HepG2 (cell line): ENCODE measurements around the gene PDGFRA. TPM values are rescaled to one million over a fixed set of nuclear protein-coding genes. Genes with fewer than 3 reads are reported as not detected.

Experiments used
- ATAC-seq: fragments of 200-7000 bp; cut with Tn5 transposase; 3 replicates; pipeline ENCODE4 v1.9.1; 2020; ENCODE audit warnings: mild to moderate bottlenecking, moderate library complexity
- BruUV-seq: library from RNA; stranded (reverse); fragments of 400-500 nt; replicated peaks from 2 replicates; lab custom pipeline; 2021; lab: Mats Ljungman, UMichigan
- CTCF ChIA-PET: fragments of 300-600 bp; formaldehyde crosslinking; extraction: SDS; loops from one replicate; lab custom pipeline; 2021; ENCODE audit warnings: low total read pairs, inconsistent platforms, low intra/inter-chr PET ratio; lab: Yijun Ruan, JAX
- POLR2A ChIA-PET: fragments of 350-600 bp; sonication (Branson Sonifier 250); formaldehyde crosslinking; loops from one replicate; lab custom pipeline; 2020; ENCODE audit warnings: antibody characterized with exemption, inconsistent platforms; lab: Yijun Ruan, JAX
- DNase-seq: peaks from one replicate; pipeline ENCODE4 v3.0.0-alpha.2; 2015; ENCODE audit warnings: low spot score
- FAIRE-seq: peaks from 3 replicates; lab custom pipeline; 2011; peaks lifted over from hg19 to GRCh38; lab: Jason Lieb, UNC
- H2AFZ ChIP-seq: one replicate; pipeline ENCODE4 v1.6.1; 2011; ENCODE audit warnings: low read length, inconsistent platforms
- H3K27ac ChIP-seq: fragments of 300-600 bp; 3 replicates; pipeline ENCODE4 v1.8.0; 2011; ENCODE audit warnings: mixed run types, mild to moderate bottlenecking, mixed read lengths, low read length, inconsistent platforms; ENCODE audit not compliant: insufficient read depth; ENCODE audit errors: extremely low read length
- H3K27me3 ChIP-seq, 2 experiments: fragments of 200-600 bp in 1 of 2; 2 replicates in 1 of 2; 3 replicates in 1 of 2; pipeline versions ENCODE4 v1.6.0 to v1.8.0; 2011; ENCODE audit warnings: low read length in 2 of 2, mild to moderate bottlenecking in 2 of 2, moderate library complexity in 2 of 2, inconsistent platforms in 1 of 2; ENCODE audit not compliant: insufficient read depth in 2 of 2, control insufficient read depth in 1 of 2
- H3K36me3 ChIP-seq, 2 experiments: fragments of 200-600 bp in 1 of 2; replicated peaks in 1 of 2; 2 replicates in 1 of 2; 3 replicates in 1 of 2; pipeline versions ENCODE4 v1.5.1 to v1.8.0; 2011; ENCODE audit warnings: low read length in 2 of 2, inconsistent platforms in 1 of 2; ENCODE audit not compliant: insufficient read depth in 2 of 2, control insufficient read depth in 1 of 2
- H3K4me1 ChIP-seq: 2 replicates; pipeline ENCODE4 v1.5.1; 2012; ENCODE audit warnings: low read length, inconsistent platforms; ENCODE audit not compliant: insufficient read depth
- H3K4me2 ChIP-seq: 2 replicates; pipeline ENCODE4 v1.6.0; 2011; ENCODE audit warnings: low read depth, low read length, inconsistent platforms
- H3K4me3 ChIP-seq, 3 experiments: fragments of 200-600 bp in 1 of 3; sonication (generic), shearing (Covaris generic) in 1 of 3; replicated peaks in 1 of 3; 2 replicates each; pipeline ENCODE4 v1.5.1; 2011 to 2016; ENCODE audit warnings: low read length in 3 of 3, inconsistent platforms in 2 of 3, low read depth in 2 of 3, mild to moderate bottlenecking in 2 of 3, control low read depth in 1 of 3, mixed read lengths in 1 of 3; ENCODE audit not compliant: insufficient read depth in 1 of 3
- H3K79me2 ChIP-seq: one replicate; pipeline ENCODE4 v1.6.1; 2011; ENCODE audit warnings: low read length, inconsistent platforms; ENCODE audit not compliant: insufficient read depth
- H3K9ac ChIP-seq: 2 replicates; pipeline ENCODE4 v1.6.0; 2011; ENCODE audit warnings: mild to moderate bottlenecking, low read depth, low read length, inconsistent platforms; ENCODE audit not compliant: insufficient read depth
- H3K9me3 ChIP-seq: 2 replicates; pipeline ENCODE4 v1.5.1; 2012; ENCODE audit warnings: mild to moderate bottlenecking, low read length
- H4K20me1 ChIP-seq: 2 replicates; pipeline ENCODE4 v1.6.0; 2011; ENCODE audit warnings: inconsistent platforms, mild to moderate bottlenecking, low read length, moderate library complexity; ENCODE audit not compliant: insufficient read depth
- CREB1 ChIP-seq, 2 experiments: fragments of 450-650 bp in 1 of 2; IDR thresholded peaks; 2 replicates each; pipeline ENCODE4 v1.6.1; 2016 to 2017; ENCODE audit warnings: control low read depth in 1 of 2, mild to moderate bottlenecking in 1 of 2, missing compliant biosample characterization in 1 of 2, missing genetic modification characterization in 1 of 2
- KMT2A ChIP-seq: sonication (generic); formaldehyde crosslinking; IDR thresholded peaks from 2 replicates; pipeline ENCODE4 v1.4.0; 2020; ENCODE audit warnings: missing genetic modification reagents
- MAF1 ChIP-seq: sonication (generic); formaldehyde crosslinking; IDR thresholded peaks from 2 replicates; pipeline ENCODE4 v1.5.0; 2020; ENCODE audit warnings: missing genetic modification reagents, borderline replicate concordance
- NCOA1 ChIP-seq: sonication (generic); formaldehyde crosslinking; IDR thresholded peaks from 2 replicates; pipeline ENCODE4 v1.9.0; 2021; ENCODE audit warnings: missing genetic modification reagents
- ZFP36L2 ChIP-seq: sonication (generic); formaldehyde crosslinking; IDR thresholded peaks from 2 replicates; pipeline ENCODE4 v1.4.0; 2020; ENCODE audit warnings: missing genetic modification reagents
- ZNF570 ChIP-seq: sonication (generic); formaldehyde crosslinking; IDR thresholded peaks from 2 replicates; pipeline ENCODE4 v1.4.0; 2020; ENCODE audit warnings: mild to moderate bottlenecking, missing genetic modification reagents, borderline replicate concordance
- ZNF775 ChIP-seq: sonication (generic); formaldehyde crosslinking; IDR thresholded peaks from 2 replicates; pipeline ENCODE4 v1.4.0; 2020; ENCODE audit warnings: missing genetic modification reagents, mild to moderate bottlenecking, moderate library complexity, borderline replicate concordance
- WGBS: methylation state at CpG from one replicate; pipeline ENCODE4 v1.1.6; 2017; ENCODE audit warnings: low lambda C conversion rate; 5-methylcytosine and 5-hydroxymethylcytosine counted together
- in situ Hi-C: cut with HindIII; loops from 2 replicates; pipeline ENCODE4 v1.10.0; 2017; ENCODE audit warnings: low pct_unique_long_range_greater_than_20kb; ENCODE audit not compliant: extremely low pct_ligation_motif_present
- intact Hi-C: fragments of 100-400 bp; cut with micrococcal nuclease; formaldehyde crosslinking; loops from one replicate; pipeline ENCODE4 v1.10.0; 2022; ENCODE audit not compliant: unreplicated experiment
- polyA plus RNA-seq, 8 experiments: library from polyadenylated mRNA; depleted of rRNA in 3 of 8; stranded (reverse) in 7 of 8; unstranded in 1 of 8; fragments of >200 nt; fragmentation: Illumina TruSeq in 4 of 8; extraction: Trizol in 4 of 8; gene quantifications; 2 replicates each; pipeline versions ENCODE4 v1.2.1 to v1.2.3, GENCODE V29; 2011 to 2016; ENCODE audit warnings: low read depth in 4 of 8, missing spikeins in 1 of 8, mixed read lengths in 1 of 8; ENCODE audit not compliant: insufficient read depth in 1 of 8
- total RNA-seq, 5 experiments: library from RNA; depleted of rRNA; stranded (reverse); fragments of >200 nt; fragmentation: Illumina TruSeq; extraction: Trizol; gene quantifications; 2 replicates each; pipeline ENCODE4 v1.2.3, GENCODE V29; 2016; ENCODE audit warnings: low read depth in 1 of 5
- TF ChIP-seq, protein P1 (sequence below): sonication (generic); formaldehyde crosslinking; IDR thresholded peaks from 2 replicates; pipeline ENCODE4 v1.4.0; 2020; ENCODE audit warnings: mild to moderate bottlenecking, missing genetic modification reagents

The PDGFRA gene
- total and polyA plus RNA-seq, 2 of the 13 experiments (the other 11 are each of a cell fraction or from before 2014, with no cell fraction given), result 0.04 TPM; not detected in 1

DNA sequence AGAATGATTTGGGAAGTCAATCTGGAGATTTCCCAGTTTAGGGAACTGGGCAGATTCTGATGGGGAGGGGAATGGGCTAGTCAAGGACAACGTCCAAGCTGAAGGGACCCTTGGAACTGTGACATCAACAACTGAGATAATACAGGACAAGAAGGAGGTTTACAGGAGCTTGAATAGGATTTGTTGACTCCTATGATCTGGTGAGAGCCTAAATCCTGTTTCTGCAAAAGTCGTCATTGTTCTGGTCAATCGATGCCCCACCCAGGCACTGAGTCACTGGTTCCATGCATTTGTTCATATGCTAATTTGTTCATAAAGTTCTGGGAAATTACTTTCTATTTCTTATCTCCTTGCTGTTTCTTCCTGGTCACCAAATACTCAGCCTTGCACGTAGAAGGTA lies 15.3 kb upstream of the PDGFRA start:
- POLR2A ChIA-PET, result no interaction called here
- Histone ChIP-seq H3K27me3 (peaks cover 0 to 3% of the 10 kb centered on the region in 2 experiments; a peak in 2 of 5 replicates), H3K79me2 (no peaks in the 10 kb centered on the region), H3K9ac (no peak overlapping the region), H3K9me3 (no peaks in the 10 kb centered on the region), H3K4me2 (no peak overlapping the region), H3K27ac (no peak overlapping the region), H4K20me1 (no peaks in the 10 kb centered on the region), H3K4me1 (no peaks in the 10 kb centered on the region), H3K36me3 (no peaks in the 10 kb centered on the region), H3K4me3 (no peak overlapping the region), H2AFZ (no peak overlapping the region)
- DNase-seq (no peak), ATAC-seq (no peak), FAIRE-seq (no peak)
- TF ChIP-seq ZNF775 (CRISPR knock-in tag) (no peak), CREB1 (IDR thresholded peaks at IDR 0.05) (peak; percentile 71), CREB1 (CRISPR knock-in tag; IDR thresholded peaks at IDR 0.05) (no peak)
- in situ Hi-C loops (no loop called here), intact Hi-C loops (no loop called here)
- no TSS peak for BruUV-seq
- 40% methylated on average over 4 of the region's 4 CpGs for WGBS
- CTCF ChIA-PET, result no interaction called here

DNA sequence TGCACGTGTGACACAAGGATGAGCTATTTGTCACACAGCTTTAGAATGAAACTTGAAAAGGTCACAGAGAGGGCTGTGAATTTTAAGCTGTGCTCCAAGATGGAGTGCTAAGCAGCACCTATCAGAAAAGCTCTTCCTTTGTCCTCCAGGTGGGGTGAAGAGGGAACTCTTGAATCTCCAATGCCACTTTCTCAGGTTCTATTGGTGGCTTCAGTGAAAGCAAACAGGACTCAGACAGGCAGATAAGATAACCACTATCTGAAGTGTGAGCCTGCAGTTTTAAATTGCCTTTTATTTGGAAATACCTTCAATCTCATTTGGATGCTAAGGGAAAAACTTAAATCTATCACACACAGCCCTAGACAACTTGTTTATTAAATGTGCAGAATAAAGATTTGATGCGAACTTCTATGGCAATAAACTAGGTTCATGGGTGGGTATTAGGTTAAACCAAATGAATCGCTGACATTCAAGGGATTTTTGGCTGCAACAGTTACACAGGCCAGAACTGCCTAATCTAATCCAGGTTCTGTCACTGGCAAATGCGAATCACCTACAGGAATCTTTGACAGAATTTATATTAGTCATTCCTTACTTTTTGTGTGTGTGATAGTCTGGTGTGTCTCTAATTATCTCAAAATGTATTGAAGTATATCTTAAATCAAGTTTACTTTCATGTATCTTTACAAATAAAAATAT lies 13.6 kb upstream of the PDGFRA start:
- H3K9me3 ChIP-seq, result no peaks in the 10 kb centered on the region
- no TSS peak for BruUV-seq
- in situ Hi-C loops (no loop called here), intact Hi-C loops (loop anchor here (5.0 kb wide), 2 partner anchors 153 to 1018 kb away; partner anchors contain the start of gene CHIC2)
- H3K27me3 ChIP-seq, result peaks cover 0 to 5% of the 10 kb centered on the region in 2 experiments; a peak in 3 of 5 replicates
- CTCF ChIA-PET, result no interaction called here
- no peaks in the 10 kb centered on the region for H3K79me2 ChIP-seq
- TF ChIP-seq, protein P1, sequence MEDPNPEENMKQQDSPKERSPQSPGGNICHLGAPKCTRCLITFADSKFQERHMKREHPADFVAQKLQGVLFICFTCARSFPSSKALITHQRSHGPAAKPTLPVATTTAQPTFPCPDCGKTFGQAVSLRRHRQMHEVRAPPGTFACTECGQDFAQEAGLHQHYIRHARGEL (CRISPR knock-in tag), result no peak
- no peak for TF ChIP-seq MAF1 (CRISPR knock-in tag)
- no peak for TF ChIP-seq ZNF570 (CRISPR knock-in tag)
- no peak for TF ChIP-seq KMT2A
- no peak for TF ChIP-seq ZFP36L2 (CRISPR knock-in tag)
- no peak for TF ChIP-seq NCOA1 (CRISPR knock-in tag)
- FAIRE-seq, result no peak
- no peak overlapping the region for H3K9ac ChIP-seq
- H2AFZ ChIP-seq, result no peak overlapping the region
- H3K4me1 ChIP-seq, result no peaks in the 10 kb centered on the region
- no peak for ATAC-seq
- POLR2A ChIA-PET, result no interaction called here
- H3K36me3 ChIP-seq, result no peaks in the 10 kb centered on the region
- H3K4me3 ChIP-seq, result no peak overlapping the region
- H4K20me1 ChIP-seq, result no peaks in the 10 kb centered on the region
- DNase-seq, result no peak
- H3K27ac ChIP-seq, result no peak overlapping the region
- no peak overlapping the region for H3K4me2 ChIP-seq
- 40% methylated on average over 4 of the region's 4 CpGs for WGBS
